PFSK-1 (cell line): Measurements from ENCODE around the gene ABCG8.

Experiments used
- POLR2AphosphoS5 ChIP-seq: IDR thresholded peaks from 2 replicates; pipeline ENCODE4 v1.6.1; 2012; ENCODE audit warnings: low read depth, mild to moderate bottlenecking, control low read depth, low read length, moderate library complexity
- TAF1 ChIP-seq: IDR thresholded peaks from 2 replicates; pipeline ENCODE4 v1.6.1; 2012; ENCODE audit warnings: low read length, control low read depth, borderline replicate concordance; ENCODE audit not compliant: insufficient read depth
- TF ChIP-seq, protein P1 (sequence below), 2 experiments: IDR thresholded peaks; 2 replicates each; pipeline versions ENCODE4 v1.6.1 to v1.8.0; 2011 to 2012; ENCODE audit warnings: low read depth in 2 of 2, low read length in 2 of 2, control low read depth in 1 of 2, inconsistent platforms in 1 of 2, mild to moderate bottlenecking in 1 of 2, moderate library complexity in 1 of 2; ENCODE audit not compliant: insufficient read depth in 1 of 2

DNA sequence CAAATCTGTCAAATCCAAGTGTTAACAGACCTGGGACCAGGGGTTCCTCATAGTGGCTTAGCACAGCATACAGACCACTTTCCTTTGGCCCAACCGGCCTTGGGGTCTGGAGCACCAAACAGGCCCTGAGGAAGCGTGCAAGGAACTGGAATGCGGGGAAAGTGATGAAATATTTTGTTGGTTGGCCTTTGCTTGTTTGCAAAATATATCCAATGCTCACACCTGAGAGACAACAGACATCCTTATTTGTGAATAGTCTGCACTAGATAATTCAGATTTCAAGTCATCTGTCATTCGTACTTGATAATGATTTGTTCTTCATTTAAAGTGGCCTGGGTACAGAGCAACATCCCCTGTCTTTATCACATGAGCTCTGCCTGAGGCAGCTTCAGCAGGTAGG, 43.5 kb downstream of the ABCG8 start:
- TF ChIP-seq POLR2AphosphoS5 (no peak), TAF1 (no peak)
- TF ChIP-seq, protein P1, sequence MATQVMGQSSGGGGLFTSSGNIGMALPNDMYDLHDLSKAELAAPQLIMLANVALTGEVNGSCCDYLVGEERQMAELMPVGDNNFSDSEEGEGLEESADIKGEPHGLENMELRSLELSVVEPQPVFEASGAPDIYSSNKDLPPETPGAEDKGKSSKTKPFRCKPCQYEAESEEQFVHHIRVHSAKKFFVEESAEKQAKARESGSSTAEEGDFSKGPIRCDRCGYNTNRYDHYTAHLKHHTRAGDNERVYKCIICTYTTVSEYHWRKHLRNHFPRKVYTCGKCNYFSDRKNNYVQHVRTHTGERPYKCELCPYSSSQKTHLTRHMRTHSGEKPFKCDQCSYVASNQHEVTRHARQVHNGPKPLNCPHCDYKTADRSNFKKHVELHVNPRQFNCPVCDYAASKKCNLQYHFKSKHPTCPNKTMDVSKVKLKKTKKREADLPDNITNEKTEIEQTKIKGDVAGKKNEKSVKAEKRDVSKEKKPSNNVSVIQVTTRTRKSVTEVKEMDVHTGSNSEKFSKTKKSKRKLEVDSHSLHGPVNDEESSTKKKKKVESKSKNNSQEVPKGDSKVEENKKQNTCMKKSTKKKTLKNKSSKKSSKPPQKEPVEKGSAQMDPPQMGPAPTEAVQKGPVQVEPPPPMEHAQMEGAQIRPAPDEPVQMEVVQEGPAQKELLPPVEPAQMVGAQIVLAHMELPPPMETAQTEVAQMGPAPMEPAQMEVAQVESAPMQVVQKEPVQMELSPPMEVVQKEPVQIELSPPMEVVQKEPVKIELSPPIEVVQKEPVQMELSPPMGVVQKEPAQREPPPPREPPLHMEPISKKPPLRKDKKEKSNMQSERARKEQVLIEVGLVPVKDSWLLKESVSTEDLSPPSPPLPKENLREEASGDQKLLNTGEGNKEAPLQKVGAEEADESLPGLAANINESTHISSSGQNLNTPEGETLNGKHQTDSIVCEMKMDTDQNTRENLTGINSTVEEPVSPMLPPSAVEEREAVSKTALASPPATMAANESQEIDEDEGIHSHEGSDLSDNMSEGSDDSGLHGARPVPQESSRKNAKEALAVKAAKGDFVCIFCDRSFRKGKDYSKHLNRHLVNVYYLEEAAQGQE (IDR thresholded peaks at IDR 0.05; ENCODE audit: insufficient read depth in 1 of 2, low read depth in 2 of 2, low read length in 2 of 2), result no peak
